ENCODE data around the gene SLC9A1.

DNA sequence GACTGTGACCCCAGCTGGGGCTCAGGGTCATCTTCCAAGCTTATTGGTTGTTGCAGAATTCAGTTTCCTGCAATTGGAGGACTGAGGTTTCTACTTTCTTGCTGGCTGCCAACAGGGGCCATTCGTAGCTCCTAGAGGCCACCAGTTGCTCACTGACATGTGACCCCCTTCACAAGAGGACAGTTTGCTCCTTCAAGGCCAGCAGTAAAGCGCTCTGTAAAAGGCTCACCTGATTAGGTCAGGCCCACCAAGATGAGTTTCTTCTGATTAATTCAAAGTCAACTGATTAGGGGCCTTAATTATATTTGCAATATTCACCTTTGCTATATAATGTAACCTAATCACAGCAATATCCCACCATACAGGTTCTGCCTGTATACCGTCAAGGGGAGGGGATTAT is 68.9 kb downstream of the SLC9A1 start:
- TF ChIP-seq SIN3A (IDR thresholded peaks at IDR 0.05; ENCODE audit: low read depth): no peak
- TF ChIP-seq ZFX (IDR thresholded peaks at IDR 0.05): no peak
- TF ChIP-seq POLR2AphosphoS5 (IDR thresholded peaks at IDR 0.05; ENCODE audit: low read depth, low read length): no peak
- no peak for TF ChIP-seq EZH2 (IDR thresholded peaks at IDR 0.05)
- TF ChIP-seq, protein P1, sequence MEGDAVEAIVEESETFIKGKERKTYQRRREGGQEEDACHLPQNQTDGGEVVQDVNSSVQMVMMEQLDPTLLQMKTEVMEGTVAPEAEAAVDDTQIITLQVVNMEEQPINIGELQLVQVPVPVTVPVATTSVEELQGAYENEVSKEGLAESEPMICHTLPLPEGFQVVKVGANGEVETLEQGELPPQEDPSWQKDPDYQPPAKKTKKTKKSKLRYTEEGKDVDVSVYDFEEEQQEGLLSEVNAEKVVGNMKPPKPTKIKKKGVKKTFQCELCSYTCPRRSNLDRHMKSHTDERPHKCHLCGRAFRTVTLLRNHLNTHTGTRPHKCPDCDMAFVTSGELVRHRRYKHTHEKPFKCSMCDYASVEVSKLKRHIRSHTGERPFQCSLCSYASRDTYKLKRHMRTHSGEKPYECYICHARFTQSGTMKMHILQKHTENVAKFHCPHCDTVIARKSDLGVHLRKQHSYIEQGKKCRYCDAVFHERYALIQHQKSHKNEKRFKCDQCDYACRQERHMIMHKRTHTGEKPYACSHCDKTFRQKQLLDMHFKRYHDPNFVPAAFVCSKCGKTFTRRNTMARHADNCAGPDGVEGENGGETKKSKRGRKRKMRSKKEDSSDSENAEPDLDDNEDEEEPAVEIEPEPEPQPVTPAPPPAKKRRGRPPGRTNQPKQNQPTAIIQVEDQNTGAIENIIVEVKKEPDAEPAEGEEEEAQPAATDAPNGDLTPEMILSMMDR (IDR thresholded peaks at IDR 0.05 in 2 of 3, conservative IDR thresholded peaks at IDR 0.05 in 1 of 3; ENCODE audit: borderline replicate concordance in 1 of 3, insufficient read depth in 1 of 3, low read depth in 2 of 3, low read length in 2 of 3): no peak
- TF ChIP-seq POLR2A (IDR thresholded peaks at IDR 0.05; ENCODE audit: borderline replicate concordance, extremely low read depth, insufficient read depth, insufficient read length): no peak
- TF ChIP-seq, protein P2, sequence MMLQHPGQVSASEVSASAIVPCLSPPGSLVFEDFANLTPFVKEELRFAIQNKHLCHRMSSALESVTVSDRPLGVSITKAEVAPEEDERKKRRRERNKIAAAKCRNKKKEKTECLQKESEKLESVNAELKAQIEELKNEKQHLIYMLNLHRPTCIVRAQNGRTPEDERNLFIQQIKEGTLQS (IDR thresholded peaks at IDR 0.05): no peak
- TF ChIP-seq, protein P3, sequence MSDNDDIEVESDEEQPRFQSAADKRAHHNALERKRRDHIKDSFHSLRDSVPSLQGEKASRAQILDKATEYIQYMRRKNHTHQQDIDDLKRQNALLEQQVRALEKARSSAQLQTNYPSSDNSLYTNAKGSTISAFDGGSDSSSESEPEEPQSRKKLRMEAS (IDR thresholded peaks at IDR 0.05): no peak
- no peak for TF ChIP-seq SRF (IDR thresholded peaks at IDR 0.05; ENCODE audit: low read depth)
- no peak for TF ChIP-seq SP1 (IDR thresholded peaks at IDR 0.05; ENCODE audit: low read depth)
- TF ChIP-seq, protein P4, sequence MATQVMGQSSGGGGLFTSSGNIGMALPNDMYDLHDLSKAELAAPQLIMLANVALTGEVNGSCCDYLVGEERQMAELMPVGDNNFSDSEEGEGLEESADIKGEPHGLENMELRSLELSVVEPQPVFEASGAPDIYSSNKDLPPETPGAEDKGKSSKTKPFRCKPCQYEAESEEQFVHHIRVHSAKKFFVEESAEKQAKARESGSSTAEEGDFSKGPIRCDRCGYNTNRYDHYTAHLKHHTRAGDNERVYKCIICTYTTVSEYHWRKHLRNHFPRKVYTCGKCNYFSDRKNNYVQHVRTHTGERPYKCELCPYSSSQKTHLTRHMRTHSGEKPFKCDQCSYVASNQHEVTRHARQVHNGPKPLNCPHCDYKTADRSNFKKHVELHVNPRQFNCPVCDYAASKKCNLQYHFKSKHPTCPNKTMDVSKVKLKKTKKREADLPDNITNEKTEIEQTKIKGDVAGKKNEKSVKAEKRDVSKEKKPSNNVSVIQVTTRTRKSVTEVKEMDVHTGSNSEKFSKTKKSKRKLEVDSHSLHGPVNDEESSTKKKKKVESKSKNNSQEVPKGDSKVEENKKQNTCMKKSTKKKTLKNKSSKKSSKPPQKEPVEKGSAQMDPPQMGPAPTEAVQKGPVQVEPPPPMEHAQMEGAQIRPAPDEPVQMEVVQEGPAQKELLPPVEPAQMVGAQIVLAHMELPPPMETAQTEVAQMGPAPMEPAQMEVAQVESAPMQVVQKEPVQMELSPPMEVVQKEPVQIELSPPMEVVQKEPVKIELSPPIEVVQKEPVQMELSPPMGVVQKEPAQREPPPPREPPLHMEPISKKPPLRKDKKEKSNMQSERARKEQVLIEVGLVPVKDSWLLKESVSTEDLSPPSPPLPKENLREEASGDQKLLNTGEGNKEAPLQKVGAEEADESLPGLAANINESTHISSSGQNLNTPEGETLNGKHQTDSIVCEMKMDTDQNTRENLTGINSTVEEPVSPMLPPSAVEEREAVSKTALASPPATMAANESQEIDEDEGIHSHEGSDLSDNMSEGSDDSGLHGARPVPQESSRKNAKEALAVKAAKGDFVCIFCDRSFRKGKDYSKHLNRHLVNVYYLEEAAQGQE (IDR thresholded peaks at IDR 0.05; ENCODE audit: low read depth): no peak
- no peak for TF ChIP-seq RAD21 (IDR thresholded peaks at IDR 0.05; ENCODE audit: low read depth)
- no peak for TF ChIP-seq ZNF274 (IDR thresholded peaks at IDR 0.05; ENCODE audit: low read depth, low read length)
